Measurements from ENCODE around the gene POLK. TPM values are rescaled to one million over a fixed set of nuclear protein-coding genes. Genes with fewer than 3 reads are reported as not detected.

POLK gene
- total RNA-seq, 1 donor from 2014 or later = 20.6 TPM

DNA sequence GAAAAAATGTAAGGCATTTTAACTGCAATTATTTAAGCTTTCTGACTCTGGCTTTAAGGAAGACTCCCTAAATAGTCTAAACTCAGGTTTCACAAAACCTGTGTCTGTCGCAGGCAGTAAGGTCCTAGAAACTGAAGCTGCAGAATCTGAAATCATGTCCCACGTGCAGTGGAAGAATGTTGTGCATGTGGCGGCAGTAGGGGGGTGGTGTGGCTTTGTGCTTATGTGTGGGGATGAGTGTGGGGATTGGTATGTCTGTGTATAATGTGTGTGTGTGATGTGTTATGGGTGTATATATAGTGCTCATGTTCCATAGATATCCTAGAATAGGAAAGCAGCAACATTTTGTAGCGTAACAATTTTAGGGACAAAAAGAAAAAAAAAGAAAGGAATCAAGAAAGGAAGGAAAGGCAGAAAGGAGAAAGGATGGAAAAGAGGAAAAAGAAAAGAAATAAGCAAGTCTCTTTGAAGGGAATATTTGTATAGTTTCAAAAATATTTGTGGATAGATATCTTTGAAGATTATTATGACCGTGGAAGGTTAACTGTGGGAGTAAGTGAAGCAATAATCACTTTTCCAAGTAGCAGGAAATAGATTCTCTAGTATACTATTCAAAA is 106.2 kb downstream of the POLK start:
- intact Hi-C loops (cut with DNase I) = no loop called here
- no peak for ATAC-seq (ENCODE audit: poor library complexity)
- no peak for DNase-seq

DNA sequence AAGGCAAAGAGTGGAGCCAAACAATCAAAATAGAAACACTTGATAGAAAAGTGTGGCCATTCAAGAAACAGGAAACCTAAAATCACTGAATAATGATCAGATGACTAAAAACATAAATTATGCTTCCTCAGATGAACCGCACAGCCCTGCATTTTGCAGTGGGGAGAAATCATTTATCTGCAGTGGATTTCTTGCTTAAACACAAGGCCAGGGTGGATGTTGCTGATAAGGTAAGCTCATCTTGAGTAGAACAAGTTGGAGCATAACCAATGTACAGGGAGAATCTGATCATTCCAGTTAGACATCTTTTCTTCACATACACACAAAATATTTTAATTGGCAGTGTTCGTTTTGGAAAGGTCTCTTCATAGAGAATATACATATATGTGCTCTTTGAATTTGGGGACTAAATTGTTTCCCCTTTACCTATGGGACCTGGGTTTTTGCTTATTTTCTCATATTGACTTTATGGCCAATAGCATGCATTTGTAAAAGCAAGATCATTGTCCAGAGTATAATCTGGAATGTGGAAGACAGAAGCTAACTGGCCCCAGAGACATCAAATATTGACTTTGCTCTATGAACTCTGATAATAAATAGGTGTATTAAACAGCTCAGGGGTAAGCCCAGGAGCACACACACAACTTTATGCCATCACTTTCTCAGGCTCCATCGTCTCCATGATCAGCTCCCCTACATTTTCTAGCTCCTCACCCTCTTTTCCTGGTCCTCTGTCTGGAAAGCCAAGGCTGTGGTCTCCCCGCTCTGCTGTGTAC is 108.7 kb downstream of the POLK start:
- intact Hi-C loops (cut with DNase I) = no loop called here
- no peak for DNase-seq
- ATAC-seq (ENCODE audit: poor library complexity) = no peak

DNA sequence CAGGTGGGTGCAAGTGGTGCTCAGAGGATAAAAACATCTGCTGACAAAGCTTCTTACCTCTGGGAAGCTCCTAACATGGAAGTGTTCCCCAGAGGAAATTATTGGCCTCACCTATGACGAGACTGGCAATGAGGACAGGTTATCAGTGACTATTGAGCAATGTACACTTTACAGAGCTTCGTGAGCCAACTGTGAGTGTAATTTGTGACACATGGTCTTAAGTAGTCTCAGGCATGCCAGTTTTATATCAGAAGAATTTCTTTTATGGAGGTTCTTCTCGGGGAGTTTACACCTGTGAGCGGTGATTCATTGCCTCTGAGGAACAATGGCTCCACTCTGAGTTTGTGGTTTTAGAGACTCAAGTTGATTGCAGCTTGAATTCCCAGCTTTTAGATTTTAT is 110.9 kb downstream of the POLK start:
- intact Hi-C loops (cut with DNase I) = no loop called here
- ATAC-seq (ENCODE audit: poor library complexity) (no peak), DNase-seq (no peak)

DNA sequence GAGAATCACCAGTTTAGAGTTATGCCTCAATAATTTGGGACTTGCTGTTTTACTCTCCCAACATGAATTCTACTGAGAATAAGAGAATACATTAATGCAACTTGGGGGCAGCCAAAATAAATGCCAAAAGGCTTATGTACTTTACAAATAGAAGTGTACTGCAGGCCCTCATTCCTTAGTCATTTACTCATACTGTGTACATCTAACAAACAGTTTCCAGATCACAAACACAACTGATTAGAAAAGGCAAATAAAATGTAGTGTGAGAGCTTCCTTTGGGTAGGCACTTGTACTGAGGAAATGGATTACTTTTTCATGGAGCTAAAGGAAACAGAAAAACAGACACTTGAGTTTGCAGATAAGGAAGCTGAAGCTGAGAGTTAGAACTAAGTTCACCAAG is 112.2 kb downstream of the POLK start:
- ATAC-seq (ENCODE audit: poor library complexity) = no peak
- intact Hi-C loops (cut with DNase I) = no loop called here

DNA sequence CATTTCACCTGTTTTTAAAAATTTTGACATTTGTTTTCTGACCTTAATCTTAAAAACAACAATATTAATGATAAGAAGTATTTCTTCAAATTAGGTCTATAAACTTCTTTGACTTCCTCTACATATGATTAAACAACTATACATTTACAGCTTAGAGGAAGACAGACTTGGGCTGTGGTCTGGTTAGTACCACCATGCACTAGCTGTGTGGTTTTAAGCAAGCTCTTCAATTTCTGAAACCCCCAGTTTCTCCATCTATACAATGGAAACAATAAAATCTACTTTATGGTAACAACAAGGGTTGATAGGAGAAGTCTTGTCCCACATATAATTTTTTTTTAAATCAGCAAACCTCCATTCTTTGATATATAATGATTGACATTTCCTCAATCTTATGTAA is 115.3 kb downstream of the POLK start:
- DNase-seq (no peak), ATAC-seq (ENCODE audit: poor library complexity) (no peak)
- intact Hi-C loops (cut with DNase I) = no loop called here

More for the DNA sequence above, 112.2 kb downstream of the POLK start:
- no peak for DNase-seq

DNA sequence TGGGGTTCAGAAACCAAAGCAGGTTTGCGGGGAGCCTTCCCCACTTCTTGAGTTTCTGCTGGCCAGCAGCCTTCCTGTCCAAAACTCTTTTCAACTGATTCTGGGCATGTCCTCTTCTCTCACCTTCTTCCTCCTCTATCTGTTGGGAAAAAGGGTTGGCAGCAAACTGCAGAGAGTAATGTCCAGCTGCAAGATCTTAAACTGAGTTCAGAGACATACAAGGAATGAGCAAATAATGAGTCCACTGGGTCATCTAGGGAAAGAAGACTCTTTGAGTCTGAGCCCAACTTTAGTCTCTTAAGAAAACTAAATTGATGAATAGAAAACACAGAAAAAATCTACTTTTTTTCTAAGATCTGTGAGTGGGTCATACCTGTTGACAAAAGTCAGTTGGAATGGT is 116.1 kb downstream of the POLK start:
- ATAC-seq (ENCODE audit: poor library complexity) = no peak
- intact Hi-C loops (cut with DNase I) = no loop called here

DNA sequence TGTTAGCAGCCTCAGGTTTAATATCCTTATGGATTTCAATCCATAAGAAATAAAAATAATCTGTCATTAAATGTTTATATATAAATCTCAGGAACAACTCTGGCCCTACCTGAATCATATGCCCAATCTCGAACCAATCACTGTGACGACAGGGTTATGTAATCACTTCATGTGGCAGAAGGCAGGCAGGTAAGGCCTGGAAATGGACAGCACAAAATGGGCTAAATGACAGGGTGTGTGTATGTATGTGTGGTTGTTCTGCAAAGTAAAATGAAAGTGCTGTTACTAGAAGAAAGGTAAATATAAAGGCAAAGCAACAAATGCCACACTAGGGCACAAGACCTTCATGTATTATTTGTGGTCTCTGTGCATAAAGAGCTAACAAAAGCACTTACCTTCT is 119.2 kb downstream of the POLK start:
- DNase-seq (no peak), ATAC-seq (ENCODE audit: poor library complexity) (no peak)
- intact Hi-C loops (cut with DNase I) = no loop called here

More for the DNA sequence above, 116.1 kb downstream of the POLK start:
- no peak for DNase-seq

DNA sequence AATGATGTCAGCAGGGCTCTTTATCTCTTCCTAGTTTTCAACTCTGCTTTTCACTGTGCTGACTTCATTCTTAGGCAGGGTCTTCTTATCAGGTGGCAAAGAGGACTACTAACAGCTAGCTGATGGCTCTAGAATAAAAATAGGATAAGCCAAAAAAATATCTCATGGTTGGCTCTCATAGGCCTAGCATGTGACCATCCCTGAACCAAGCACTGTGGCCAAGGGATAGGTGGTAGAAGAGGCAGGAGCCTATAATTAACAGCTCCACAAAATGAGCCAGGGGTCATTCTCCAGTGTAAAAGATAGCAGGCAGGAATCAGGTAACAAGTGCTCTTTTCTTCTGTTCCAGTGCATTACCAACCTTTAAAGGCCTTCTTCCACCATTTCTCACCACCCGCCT is 120.6 kb downstream of the POLK start:
- DNase-seq (no peak), ATAC-seq (ENCODE audit: poor library complexity) (peak; percentile 87)
- intact Hi-C loops (cut with DNase I) = no loop called here

DNA sequence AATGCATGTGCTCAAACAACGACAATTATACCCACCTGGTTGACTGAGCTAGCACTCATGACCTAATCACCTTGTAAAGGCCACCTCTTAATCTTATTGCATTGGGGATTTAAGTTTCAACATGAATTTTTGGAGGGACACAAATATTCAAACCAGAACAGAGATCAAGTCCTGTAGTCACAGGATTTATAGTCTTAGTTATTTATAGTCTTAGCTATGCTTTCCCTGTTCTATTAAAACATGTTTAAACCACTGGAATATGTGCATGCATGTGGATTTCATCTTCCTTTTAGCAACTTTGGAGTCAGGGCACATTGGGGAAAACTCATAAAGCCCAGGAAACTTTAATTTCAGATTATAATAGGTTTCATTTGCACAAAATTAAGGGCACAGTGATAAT is 126.3 kb downstream of the POLK start:
- ATAC-seq (ENCODE audit: poor library complexity) (no peak), DNase-seq (no peak)
- intact Hi-C loops (cut with DNase I) = no loop called here

DNA sequence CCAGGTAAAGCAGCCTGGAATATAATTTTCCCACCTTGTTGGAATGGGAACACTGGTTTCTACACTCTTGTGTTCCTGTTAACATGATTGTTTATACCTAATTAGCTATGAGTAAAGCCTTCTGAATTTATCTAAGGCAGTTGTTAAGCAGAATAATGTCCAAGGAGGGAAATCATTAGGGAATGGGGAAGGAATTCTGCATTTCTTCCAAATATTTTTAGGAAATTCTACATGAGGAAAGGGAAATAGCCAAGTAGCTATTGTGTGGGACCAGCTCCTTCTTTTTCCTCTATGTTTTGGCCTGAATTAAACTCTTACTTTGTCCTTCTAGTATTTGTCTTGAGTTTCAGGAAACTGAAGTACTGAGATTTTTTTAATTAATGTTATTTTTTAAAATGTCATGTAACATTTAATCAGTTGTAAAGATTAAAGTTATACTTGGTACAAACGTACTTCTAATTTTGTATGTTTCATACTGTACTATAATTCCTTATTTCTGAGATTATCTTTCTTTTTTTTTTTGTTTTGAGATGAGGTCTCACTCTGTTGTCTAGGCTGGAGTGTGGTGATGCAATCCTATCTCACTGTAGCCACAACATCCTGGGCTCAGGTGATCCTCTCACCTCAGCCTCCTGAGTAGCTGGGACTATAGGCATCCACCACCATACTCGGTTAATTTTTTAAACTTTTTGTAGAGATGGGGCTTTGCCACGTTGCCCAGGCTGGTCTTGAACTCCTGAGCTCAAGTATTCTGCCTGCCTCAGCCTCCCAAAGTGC is 128.0 kb downstream of the POLK start:
- intact Hi-C loops (cut with DNase I) = no loop called here
- DNase-seq = no peak
- ATAC-seq (ENCODE audit: poor library complexity) = no peak

DNA sequence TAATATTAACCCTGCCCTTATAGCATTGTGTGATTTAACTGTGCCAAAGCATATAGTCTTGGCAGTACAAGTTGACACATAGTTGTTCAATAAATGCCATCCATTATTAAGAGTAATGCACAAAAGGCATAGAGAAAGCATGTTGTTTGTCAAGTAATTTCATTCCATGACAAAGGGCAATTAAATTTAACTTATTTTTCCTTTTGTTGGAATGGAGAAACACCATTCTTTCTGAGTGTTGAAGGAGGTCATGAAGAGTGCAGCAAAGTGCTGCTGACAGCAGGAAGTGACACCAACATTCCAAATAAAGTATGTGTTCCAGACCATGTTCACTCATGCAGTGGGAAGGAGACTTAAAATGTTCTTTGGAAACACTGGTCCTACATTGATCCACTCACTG is 128.7 kb downstream of the POLK start:
- ATAC-seq (ENCODE audit: poor library complexity) (no peak), DNase-seq (no peak)
- intact Hi-C loops (cut with DNase I) = no loop called here

DNA sequence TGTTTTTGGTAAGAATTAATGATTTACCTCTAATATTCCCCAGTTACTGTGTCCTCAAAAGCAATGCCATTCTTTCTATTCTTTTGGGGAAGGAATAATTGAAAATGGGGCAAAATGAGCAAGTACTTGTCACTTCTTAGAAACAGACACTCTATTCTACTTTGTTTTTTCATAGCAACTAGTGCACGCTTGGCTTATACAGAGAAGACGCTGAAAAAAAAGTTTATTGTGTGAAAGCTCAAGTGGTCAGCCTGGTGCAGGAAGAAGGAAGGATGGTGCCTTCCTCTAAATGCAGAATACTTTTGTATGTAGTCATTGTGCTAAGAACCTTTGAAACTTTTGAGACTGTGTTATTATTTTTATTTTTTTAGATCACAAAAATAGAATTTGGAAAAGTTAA is 129.1 kb downstream of the POLK start:
- DNase-seq (no peak), ATAC-seq (ENCODE audit: poor library complexity) (no peak)
- intact Hi-C loops (cut with DNase I) = no loop called here

DNA sequence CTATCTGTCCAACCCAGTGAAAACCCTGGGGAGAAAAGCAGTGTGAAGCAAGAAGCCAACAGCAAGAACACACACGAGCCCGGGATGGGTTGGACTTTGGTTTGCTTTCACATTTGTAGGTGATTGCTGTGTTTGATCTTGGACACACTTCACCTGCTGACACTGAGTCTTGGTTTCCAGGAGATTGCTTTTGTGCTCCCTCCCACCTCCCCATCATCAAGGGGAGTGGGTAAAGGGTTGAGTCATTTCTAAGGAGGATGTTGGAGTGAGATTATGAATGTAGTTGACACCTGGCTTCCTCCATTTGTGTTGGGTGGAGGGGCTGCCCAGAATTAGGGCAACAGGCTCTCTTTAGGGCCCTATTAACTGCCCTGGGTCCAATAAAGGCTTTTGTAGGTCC is 137.0 kb downstream of the POLK start:
- intact Hi-C loops (cut with DNase I) = no loop called here
- no peak for ATAC-seq (ENCODE audit: poor library complexity)
- DNase-seq = no peak

Other genes with a start within 250 kb of the POLK start
- 7.6 TPM for gene HMGCR, start 174.7 kb upstream of the POLK start, total RNA-seq
- gene CERT1, start 262 bp upstream of the POLK start, total RNA-seq = 32.1 TPM
- gene ANKDD1B, start 99.6 kb downstream of the POLK start, total RNA-seq = not detected
- 2.3 TPM for gene POC5, start 205.5 kb downstream of the POLK start, total RNA-seq